DND-41 (cell line): ENCODE data around the gene GPR153.

ENCODE experiments used
- ATAC-seq: fragments of 200-7000 bp; cut with Tn5 transposase; 3 replicates; pipeline ENCODE4 v1.9.1; 2021; ENCODE audit warnings: low read depth; ENCODE audit not compliant: insufficient read depth
- DNase-seq: peaks from one replicate; pipeline ENCODE4 v3.0.0-alpha.2; 2020
- H2AFZ ChIP-seq: 2 replicates; pipeline ENCODE4 v1.6.0; 2012; ENCODE audit warnings: low read depth, low read length
- H3K27ac ChIP-seq: 2 replicates; pipeline ENCODE4 v1.5.1; 2012; ENCODE audit warnings: low read length, inconsistent platforms
- H3K27me3 ChIP-seq: fragments of 200-600 bp; sonication (generic); 2 replicates; pipeline ENCODE4 v1.6.0; 2012; ENCODE audit warnings: low read length, mild to moderate bottlenecking, inconsistent platforms; ENCODE audit not compliant: insufficient read depth, poor library complexity
- H3K36me3 ChIP-seq: 2 replicates; pipeline ENCODE4 v1.5.1; 2012; ENCODE audit warnings: low read length, inconsistent platforms; ENCODE audit not compliant: insufficient read depth
- H3K4me1 ChIP-seq: 2 replicates; pipeline ENCODE4 v1.5.1; 2012; ENCODE audit warnings: mild to moderate bottlenecking, low read length; ENCODE audit not compliant: insufficient read depth
- H3K4me2 ChIP-seq: 2 replicates; pipeline ENCODE4 v1.6.0; 2012; ENCODE audit warnings: mild to moderate bottlenecking, moderate library complexity, low read length, inconsistent platforms; ENCODE audit not compliant: insufficient read depth
- H3K4me3 ChIP-seq, 2 experiments: fragments of 200-600 bp in 1 of 2; shearing (Covaris generic) in 1 of 2; 2 replicates each; pipeline ENCODE4 v1.5.1; 2012 to 2016; ENCODE audit warnings: inconsistent platforms in 2 of 2, low read length in 2 of 2, mild to moderate bottlenecking in 2 of 2, low read depth in 1 of 2, moderate library complexity in 1 of 2
- H3K79me2 ChIP-seq: 2 replicates; pipeline ENCODE4 v1.6.0; 2012; ENCODE audit warnings: low read length, inconsistent platforms; ENCODE audit not compliant: insufficient read depth
- H3K9ac ChIP-seq: 2 replicates; pipeline ENCODE4 v1.6.0; 2012; ENCODE audit warnings: low read depth, mild to moderate bottlenecking, inconsistent platforms, low read length, moderate library complexity
- H3K9me3 ChIP-seq: 2 replicates; pipeline ENCODE4 v1.5.1; 2012; ENCODE audit warnings: low read length, moderate library complexity, mild to moderate bottlenecking, inconsistent platforms; ENCODE audit not compliant: insufficient read depth, severe bottlenecking
- H4K20me1 ChIP-seq: 2 replicates; pipeline ENCODE4 v1.6.0; 2012; ENCODE audit warnings: low read length; ENCODE audit not compliant: insufficient read depth
- EZH2 ChIP-seq: IDR thresholded peaks from 3 replicates; pipeline ENCODE4 v1.6.1; 2012; ENCODE audit warnings: borderline replicate concordance, low read depth, mild to moderate bottlenecking, moderate library complexity, low read length, inconsistent platforms; ENCODE audit not compliant: severe bottlenecking
- TF ChIP-seq, protein P1 (sequence below): IDR thresholded peaks from 2 replicates; pipeline ENCODE4 v1.5.1; 2012; ENCODE audit warnings: borderline replicate concordance, low read length, moderate library complexity, mild to moderate bottlenecking; ENCODE audit not compliant: poor library complexity, severe bottlenecking; ENCODE audit errors: extremely low read depth

GPR153 gene

DNA sequence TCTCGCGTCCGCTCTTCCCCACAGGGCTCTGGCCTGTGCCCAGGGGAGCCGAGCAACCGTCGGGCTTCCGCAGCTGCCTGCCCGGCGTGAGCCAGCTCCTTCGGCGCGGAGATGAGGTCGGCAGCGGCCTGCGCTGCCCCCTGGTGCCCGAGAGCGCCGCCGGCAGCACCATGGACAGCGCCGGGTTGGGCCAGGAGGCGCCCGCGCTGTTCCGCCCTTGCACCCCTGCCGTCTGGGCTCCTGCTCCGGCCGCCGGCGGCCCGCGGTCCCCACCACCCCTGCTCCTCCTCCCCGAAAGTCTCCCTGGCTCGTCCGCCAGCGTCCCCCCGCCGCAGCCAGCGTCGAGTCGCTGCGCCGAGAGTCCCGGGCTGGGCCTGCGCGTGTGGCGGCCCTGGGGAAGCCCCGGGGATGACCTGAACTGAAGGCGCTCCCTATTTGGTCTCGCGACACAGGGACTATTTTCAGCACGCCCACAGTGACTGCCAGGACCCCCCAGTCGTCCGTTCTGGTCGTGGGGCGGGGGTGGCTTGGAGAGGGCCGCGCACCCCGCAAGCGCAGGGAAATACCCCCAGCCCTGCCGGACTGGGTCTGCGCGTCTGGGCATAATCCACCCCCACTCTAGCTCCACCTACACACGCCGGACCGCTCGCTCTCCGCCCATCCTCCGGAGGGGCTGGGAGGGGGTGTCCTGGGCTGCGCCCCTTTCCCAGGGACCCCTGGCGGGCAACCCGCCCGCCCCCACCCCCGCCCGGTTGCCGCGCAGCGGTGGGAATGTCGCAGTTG is 15.6 kb downstream of the GPR153 start:
- H3K4me1 ChIP-seq = peaks cover 8% of the 10 kb centered on the region
- no peaks in the 10 kb centered on the region for H3K79me2 ChIP-seq
- no peaks in the 10 kb centered on the region for H3K36me3 ChIP-seq
- H3K27ac ChIP-seq = no peak overlapping the region
- no peak overlapping the region for H3K9ac ChIP-seq
- peak; percentile 87 for ATAC-seq
- DNase-seq = peak; percentile 83
- no peaks in the 10 kb centered on the region for H3K27me3 ChIP-seq
- no peak overlapping the region for H2AFZ ChIP-seq
- no peak for TF ChIP-seq EZH2
- TF ChIP-seq, protein P1, sequence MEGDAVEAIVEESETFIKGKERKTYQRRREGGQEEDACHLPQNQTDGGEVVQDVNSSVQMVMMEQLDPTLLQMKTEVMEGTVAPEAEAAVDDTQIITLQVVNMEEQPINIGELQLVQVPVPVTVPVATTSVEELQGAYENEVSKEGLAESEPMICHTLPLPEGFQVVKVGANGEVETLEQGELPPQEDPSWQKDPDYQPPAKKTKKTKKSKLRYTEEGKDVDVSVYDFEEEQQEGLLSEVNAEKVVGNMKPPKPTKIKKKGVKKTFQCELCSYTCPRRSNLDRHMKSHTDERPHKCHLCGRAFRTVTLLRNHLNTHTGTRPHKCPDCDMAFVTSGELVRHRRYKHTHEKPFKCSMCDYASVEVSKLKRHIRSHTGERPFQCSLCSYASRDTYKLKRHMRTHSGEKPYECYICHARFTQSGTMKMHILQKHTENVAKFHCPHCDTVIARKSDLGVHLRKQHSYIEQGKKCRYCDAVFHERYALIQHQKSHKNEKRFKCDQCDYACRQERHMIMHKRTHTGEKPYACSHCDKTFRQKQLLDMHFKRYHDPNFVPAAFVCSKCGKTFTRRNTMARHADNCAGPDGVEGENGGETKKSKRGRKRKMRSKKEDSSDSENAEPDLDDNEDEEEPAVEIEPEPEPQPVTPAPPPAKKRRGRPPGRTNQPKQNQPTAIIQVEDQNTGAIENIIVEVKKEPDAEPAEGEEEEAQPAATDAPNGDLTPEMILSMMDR = peak; percentile 86
- H4K20me1 ChIP-seq = peaks cover 30% of the 10 kb centered on the region
- no peaks in the 10 kb centered on the region for H3K9me3 ChIP-seq
- no peak overlapping the region for H3K4me3 ChIP-seq
- peak overlapping the region; percentile 41 for H3K4me2 ChIP-seq

DNA sequence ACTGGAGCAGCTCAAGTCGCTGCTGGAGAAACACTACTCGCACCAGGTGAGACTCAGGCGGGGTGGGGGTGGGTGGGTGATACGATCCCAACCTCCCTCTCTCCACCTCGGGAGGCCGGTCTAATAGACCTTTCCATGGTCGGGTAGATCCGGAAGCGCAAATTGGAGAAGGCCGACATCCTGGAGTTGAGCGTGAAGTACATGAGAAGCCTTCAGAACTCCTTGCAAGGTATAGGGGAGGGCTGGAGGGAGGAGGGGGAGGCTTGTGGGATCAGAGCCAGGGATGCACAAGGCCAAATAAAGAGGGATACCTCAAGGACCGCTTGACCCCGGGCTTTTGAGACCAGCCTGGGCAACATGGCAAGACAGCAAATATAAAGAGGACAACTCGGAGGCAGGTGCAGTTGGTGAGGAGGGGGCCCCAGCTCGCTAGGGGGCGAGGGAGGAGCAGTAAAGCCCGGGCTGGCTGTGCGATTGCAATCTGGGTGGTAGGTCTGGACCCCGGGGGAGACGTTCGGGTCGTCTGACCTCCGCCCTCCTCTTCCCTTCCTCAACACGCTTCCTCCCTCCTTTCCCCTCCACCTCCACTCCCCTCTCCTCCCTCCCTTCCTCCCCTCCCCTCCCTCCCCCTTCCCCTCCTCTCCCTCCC is 16.4 kb downstream of the GPR153 start:
- no peak overlapping the region for H3K9ac ChIP-seq
- H3K4me3 ChIP-seq = no peak overlapping the region
- no peaks in the 10 kb centered on the region for H3K79me2 ChIP-seq
- no peak overlapping the region for H2AFZ ChIP-seq
- H3K36me3 ChIP-seq = no peaks in the 10 kb centered on the region
- no peak overlapping the region for H3K27ac ChIP-seq
- TF ChIP-seq EZH2 = no peak
- TF ChIP-seq, protein P1 = no peak
- ATAC-seq (peak; percentile 28), DNase-seq (no peak)
- peaks cover 30% of the 10 kb centered on the region for H4K20me1 ChIP-seq
- H3K4me2 ChIP-seq = peak overlapping the region; percentile 41; the same call in 1 of the 2 replicates
- H3K4me1 ChIP-seq = peaks cover 8% of the 10 kb centered on the region
- H3K27me3 ChIP-seq = no peaks in the 10 kb centered on the region
- no peaks in the 10 kb centered on the region for H3K9me3 ChIP-seq

DNA sequence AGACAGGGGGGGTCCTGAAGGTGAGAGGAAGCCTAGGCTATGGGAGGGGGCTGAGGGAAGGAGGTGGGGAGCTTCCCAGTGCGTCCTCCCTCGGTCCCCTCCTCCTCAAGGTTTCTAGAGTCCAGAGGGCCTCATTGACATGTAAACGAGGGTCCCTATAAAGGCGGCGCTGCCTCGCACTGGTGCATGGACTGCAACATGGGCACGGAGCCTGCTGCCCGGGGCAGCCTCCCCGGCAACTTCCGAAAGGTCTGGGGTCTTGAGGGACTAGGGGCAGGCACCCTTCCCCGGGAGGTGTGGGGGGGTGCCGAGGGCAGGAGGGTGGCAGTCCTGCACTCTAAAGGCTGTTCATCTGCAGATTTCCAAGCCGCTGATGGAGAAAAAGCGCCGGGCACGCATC is 16.9 kb downstream of the GPR153 start, which contains the start of gene HES3:
Gene HES3 (plus strand): TSS at position 187 of the 400 bp plus-strand sequence. CDS start 187 bp downstream, at position 374.
- Histone ChIP-seq H3K9me3 (no peaks in the 10 kb centered on the region), H3K4me2 (peak within 1 kb of the TSS; percentile 41; the same call in 1 of the 2 replicates), H3K36me3 (no peaks in the 10 kb centered on the region), H4K20me1 (peaks cover 30% of the 10 kb centered on the region), H3K27me3 (no peaks in the 10 kb centered on the region), H3K79me2 (no peaks in the 10 kb centered on the region), H3K27ac (no peak within 1 kb of the TSS), H2AFZ (no peak within 1 kb of the TSS), H3K4me1 (peaks cover 8% of the 10 kb centered on the region), H3K4me3 (no peak within 1 kb of the TSS), H3K9ac (no peak within 1 kb of the TSS)
- TF ChIP-seq EZH2 = no peak
- TF ChIP-seq, protein P1 = no peak
- ATAC-seq = no peak
- no peak for DNase-seq
